Mesodermal cell (in vitro differentiated cells): ENCODE data around the gene MEF2C.

Experiments
- H3K27ac ChIP-seq: 2 replicates; pipeline ENCODE4 v1.7.0; 2013; ENCODE audit warnings: mild to moderate bottlenecking, low read depth, low read length, moderate library complexity; ENCODE audit not compliant: severe bottlenecking
- H3K36me3 ChIP-seq: 2 replicates; pipeline ENCODE4 v1.7.1; 2013; ENCODE audit warnings: mild to moderate bottlenecking, low read length, moderate library complexity; ENCODE audit not compliant: control insufficient read depth, insufficient read depth
- H3K4me1 ChIP-seq: one replicate; pipeline ENCODE4 v1.7.1; 2013; ENCODE audit warnings: mild to moderate bottlenecking, low read length; ENCODE audit not compliant: insufficient read depth, control insufficient read depth, poor library complexity, severe bottlenecking
- H3K4me3 ChIP-seq: 2 replicates; pipeline ENCODE4 v1.7.0; 2013; ENCODE audit warnings: low read length, control low read depth, mild to moderate bottlenecking; ENCODE audit not compliant: insufficient read depth, poor library complexity, severe bottlenecking; ENCODE audit errors: extremely low read depth
- H3K9me3 ChIP-seq: 2 replicates; pipeline ENCODE4 v1.7.1; 2013; ENCODE audit warnings: mild to moderate bottlenecking, low read length, moderate library complexity; ENCODE audit not compliant: control insufficient read depth
- WGBS, 2 experiments: methylation state at CpG; one replicate each; pipeline ENCODE4 v1.1.5; 2013; ENCODE audit warnings: missing lambda C conversion rate in 2 of 2; ENCODE audit not compliant: insufficient coverage in 2 of 2; 5-methylcytosine and 5-hydroxymethylcytosine counted together

MEF2C gene

DNA sequence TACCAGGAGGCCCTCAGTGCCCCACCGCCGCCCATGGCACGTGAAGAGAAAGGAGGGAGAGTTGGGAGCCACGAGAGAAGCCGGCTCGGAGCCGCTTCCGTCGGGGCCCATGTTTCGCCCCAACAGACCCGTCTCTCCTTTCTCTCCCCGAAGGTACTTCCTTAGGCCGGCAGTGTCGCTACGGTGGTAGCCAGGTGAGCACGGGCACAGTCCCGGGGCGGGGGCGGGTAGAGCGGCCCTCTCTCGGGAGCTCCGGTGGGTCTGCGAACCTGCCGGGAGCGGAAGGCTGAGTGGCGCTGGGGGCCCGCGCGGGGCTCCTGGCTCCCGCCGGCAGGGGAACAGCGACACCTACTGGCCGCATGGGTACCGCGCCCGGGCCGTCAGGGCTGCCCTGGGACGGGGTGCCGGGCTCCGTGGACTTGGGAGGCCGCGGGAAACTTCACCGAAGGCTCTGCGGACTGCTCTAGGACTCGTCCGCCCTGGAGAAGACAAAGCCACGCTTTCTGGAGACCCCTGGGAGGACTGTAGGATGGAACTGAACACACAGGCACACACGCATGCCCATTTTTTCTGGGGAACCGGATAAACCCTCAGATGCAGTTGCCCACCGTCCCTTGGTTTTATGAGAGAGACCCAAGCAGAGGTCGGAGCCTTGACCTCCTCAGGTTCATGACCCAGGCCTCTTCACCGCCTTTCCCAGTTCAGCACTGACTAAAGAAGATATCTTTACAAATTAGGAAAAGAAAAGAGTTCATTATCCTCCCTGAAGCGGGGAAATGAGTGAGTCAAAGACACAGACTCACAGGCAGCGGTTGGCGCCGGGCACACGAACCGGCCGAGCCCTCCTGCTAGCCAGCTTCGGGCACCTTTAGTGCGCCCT lies 202.5 kb downstream of the MEF2C start:
- H3K4me3 ChIP-seq, result peak overlapping the region; percentile 26

DNA sequence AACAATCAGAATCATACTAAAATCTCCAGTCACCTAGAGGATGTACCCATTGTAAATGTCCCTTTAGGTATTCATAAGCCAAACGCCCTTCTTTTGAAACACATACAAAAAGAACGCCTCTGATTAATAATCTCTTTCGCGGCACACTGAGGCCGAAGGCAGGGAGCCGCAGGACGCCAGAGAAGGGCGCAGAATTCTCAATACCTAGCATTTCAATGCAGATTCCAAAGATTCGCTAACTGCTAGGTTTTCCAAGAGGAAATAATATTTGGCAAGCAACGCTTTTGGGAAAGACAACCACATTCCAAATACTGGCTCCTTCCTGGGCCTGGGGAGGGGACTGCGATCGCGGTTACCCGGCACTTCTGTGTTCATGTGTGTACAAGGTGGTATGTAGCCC lies 203.3 kb downstream of the MEF2C start:
- H3K27ac ChIP-seq, result no peak overlapping the region
- H3K4me3 ChIP-seq, result no peak overlapping the region
- H3K9me3 ChIP-seq, result no peaks in the 10 kb centered on the region
- H3K36me3 ChIP-seq, result no peaks in the 10 kb centered on the region
- WGBS, 2 experiments, result 1 to 3% methylated on average over 7 to 8 of the region's 14 CpGs
- H3K4me1 ChIP-seq, result no peaks in the 10 kb centered on the region

More for the DNA sequence above, 202.5 kb downstream of the MEF2C start:
- Histone ChIP-seq H3K4me1 (no peaks in the 10 kb centered on the region), H3K27ac (no peak overlapping the region), H3K36me3 (no peaks in the 10 kb centered on the region), H3K9me3 (no peaks in the 10 kb centered on the region)
- 1% methylated on average over 41 to 48 of the region's 61 CpGs for WGBS, 2 experiments

DNA sequence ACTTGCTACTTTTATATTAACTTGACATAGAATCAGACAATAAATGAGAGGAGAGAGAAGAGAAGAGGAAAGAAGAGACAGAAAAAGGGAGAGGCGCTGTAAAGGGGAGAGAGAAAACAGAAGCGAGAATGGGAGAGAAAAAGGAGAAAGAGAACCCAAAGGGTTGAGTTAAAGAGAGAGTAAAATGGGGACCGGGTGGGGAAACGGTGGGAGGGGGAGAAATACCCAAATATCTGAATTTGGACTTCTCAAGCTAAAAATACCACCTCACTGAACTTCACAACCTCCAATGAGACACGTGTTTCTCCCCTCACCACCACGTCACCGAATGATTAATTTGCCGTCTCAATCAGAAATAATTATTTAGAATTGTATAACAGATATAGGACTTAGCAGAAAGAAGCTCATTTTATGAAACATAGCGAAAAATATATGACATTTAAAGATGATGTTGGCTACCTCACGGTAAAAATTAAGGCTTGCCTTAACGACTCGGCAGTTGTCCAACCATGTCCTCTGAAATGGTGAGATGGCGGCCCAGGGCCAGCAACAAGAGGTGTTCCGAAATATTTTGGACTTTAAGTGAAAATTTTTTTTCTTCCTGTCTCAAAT lies 204.1 kb downstream of the MEF2C start:
- WGBS, 2 experiments, result 1 to 6% methylated on average over 6 to 7 of the region's 14 CpGs
- no peaks in the 10 kb centered on the region for H3K4me1 ChIP-seq
- H3K4me3 ChIP-seq, result no peak overlapping the region
- H3K36me3 ChIP-seq, result no peaks in the 10 kb centered on the region
- no peaks in the 10 kb centered on the region for H3K9me3 ChIP-seq
- H3K27ac ChIP-seq, result no peak overlapping the region

DNA sequence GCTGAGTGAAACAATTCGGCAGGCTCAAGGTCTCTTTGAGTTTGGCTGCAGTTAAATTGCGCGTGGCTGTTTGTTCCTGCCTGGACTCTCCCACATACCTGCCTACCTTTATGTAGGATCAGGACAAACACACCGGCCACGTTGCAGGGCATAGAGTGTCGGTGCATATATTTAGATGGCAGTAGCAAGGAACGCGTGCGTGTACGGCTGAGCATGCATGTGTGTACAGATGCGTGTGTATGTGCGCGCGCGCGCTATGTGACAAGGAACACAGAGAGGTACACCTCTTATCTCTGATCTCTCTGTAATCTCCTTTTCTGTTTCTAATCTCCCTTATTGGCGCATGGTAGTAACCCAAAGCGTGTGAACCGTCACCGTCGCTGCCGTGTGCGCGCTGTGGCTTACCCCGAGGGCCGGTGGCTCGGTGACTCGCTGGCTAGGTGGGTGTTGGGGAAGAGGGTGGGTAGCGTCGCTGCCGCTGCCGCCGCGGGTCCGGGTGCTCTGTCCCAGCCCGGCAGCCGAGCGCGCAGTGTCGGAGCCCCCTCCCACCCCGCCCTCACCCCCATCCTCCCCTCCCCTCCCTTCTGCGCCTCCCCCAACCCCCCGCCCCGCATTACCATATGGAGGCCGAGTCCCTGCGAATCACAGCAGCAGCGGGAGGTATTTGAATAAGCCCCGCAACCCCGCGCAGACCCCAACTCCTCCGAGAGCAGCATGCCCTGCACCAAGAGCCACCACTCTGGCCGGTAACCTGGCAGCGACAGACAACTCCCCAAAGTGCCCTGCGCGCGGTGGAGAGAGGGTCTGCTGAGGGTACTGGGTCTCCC lies 204.8 kb downstream of the MEF2C start:
- Histone ChIP-seq H3K36me3 (no peaks in the 10 kb centered on the region), H3K9me3 (no peaks in the 10 kb centered on the region), H3K27ac (no peak overlapping the region), H3K4me1 (no peaks in the 10 kb centered on the region), H3K4me3 (no peak overlapping the region)
- WGBS, 2 experiments, result 0 to 2% methylated on average over 2 to 22 of the region's 56 CpGs

DNA sequence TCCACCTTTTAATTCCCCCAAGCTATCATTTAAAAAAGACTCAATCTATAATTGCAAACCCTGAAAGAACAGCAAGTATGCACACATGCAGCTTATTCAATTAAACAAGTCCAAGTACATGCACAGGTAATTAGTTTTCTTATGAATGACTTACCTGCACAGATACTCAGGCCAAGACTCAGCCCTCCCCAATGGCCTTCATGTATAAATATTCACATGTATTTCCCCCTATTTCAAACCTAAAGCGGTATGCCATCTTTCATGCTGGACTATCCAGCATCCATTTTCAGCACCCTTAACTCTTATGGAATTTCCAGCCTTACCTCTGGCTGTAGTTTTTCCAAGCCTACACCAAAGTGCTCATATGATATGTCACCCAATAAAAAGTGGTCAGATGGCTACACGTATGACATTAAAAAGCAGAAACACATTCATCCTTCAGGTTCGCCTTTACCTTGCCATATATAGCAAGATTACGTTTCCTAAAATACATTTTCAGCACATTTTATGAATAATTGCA lies 205.5 kb downstream of the MEF2C start:
- H3K27ac ChIP-seq, result no peak overlapping the region
- 14 to 16% methylated on average over 3 to 4 of the region's 4 CpGs for WGBS, 2 experiments
- no peak overlapping the region for H3K4me3 ChIP-seq
- no peaks in the 10 kb centered on the region for H3K4me1 ChIP-seq
- H3K36me3 ChIP-seq, result no peaks in the 10 kb centered on the region
- no peaks in the 10 kb centered on the region for H3K9me3 ChIP-seq

DNA sequence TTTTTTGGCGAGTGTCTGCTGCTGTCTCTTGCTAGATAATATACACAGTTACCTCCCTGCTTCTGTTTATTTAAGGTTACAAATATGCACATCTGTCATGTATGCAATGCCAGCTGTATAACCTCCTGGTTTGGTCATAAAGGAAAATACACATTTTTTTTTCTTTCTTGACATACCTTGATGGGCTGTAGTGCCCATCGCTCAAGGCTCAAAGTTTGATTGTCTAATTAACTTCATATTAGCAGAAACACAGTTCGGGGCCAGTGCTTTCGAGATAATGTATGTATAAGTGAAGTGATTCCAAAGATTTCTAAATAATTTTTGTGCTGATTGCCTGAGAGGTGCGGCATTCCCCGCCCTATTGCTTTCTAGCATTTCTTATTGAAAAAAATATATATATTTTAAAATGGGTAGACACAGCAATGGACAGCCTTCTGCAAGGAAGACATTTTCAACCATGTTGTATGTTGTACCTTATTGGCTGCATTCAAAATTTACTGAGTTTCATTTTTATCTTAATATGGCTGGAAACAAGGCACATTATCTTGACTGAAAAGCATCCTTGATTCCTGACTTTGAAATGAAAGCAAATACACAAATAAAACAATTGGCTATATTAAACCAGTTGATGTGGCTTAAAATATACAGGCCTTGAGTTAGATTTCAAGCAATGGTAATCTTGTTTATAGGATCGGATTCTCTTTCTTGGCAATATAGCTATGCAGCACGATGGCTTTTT lies 206.2 kb downstream of the MEF2C start:
- 19 to 48% methylated on average over 2 of the region's 8 CpGs for WGBS, 2 experiments
- Histone ChIP-seq H3K4me3 (peak overlapping the region; percentile 25), H3K36me3 (no peaks in the 10 kb centered on the region), H3K9me3 (no peaks in the 10 kb centered on the region), H3K27ac (no peak overlapping the region), H3K4me1 (no peaks in the 10 kb centered on the region)

DNA sequence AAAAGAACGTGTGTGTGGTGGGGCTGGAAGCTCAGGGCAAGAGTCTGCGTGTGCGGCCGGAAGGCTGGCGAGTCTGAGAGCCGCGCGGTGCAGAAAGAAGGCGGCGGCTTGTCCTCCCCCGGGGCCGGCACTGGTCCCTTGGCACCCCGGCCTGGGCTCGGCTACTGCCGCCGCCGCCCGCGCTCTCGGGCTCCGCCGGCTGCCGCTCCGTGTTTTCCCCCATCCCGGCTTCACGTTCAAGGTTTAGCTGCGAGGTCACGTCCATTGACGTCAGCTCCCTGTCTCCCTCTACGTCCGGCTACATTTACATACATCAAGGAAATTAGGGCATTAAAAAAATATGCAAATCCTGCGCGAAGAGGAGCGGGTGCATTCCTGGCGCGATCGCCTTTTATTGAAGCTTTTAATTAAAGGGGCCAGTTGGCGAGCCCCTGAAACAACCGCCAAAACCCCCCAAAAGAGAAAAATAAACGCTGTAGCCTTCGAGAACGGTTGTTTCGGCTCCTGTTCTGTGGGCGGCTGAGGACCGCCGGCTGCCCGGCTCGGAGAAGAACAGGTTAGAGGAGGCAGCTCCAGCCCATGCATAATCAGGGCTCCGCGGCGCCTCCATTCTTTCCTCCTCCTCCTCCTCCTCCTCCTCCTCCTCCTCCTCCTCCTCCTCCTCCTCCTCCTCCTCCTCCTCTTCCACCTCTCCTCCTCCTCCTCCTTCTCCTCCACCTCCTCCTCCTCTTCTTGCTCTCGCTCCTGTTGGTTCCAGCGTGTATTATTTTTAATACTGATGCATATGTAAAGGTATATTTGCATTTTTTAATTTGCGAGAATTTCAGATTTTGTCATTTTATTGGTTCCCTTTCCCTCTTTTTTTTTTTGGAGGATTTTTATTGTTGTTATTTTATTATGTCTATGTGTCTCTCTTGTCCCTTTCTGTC lies 207.0 kb downstream of the MEF2C start:
- Histone ChIP-seq H3K9me3 (no peaks in the 10 kb centered on the region), H3K4me1 (no peaks in the 10 kb centered on the region), H3K36me3 (no peaks in the 10 kb centered on the region), H3K27ac (no peak overlapping the region), H3K4me3 (peak overlapping the region; percentile 25)
- WGBS, 2 experiments, result 0 to 1% methylated on average over 33 to 42 of the region's 54 CpGs

DNA sequence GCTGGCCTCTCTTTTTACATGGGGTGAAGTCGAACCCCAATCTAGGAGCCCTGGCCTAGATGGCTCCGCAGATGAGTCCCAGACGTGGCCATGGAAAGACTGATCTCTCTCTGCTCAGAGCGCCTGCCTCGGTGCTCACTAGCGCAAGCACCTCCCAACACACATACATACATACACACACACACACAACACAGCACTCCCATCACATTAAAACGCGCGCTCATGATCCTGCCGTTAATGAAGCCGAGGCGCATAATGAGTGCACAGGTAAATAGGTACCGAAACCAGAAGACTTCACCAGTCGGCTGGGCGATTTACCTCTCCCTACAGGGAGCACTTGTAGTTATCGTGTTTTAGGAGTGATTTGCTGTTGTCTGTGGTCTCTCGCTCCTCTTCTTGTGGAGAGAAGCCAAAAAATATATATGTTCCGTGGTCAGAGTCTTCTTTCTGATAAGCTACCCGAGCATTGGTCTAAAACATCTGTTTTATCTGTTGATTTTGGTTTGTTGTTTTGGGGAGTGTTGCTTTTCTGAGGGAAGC lies 207.7 kb downstream of the MEF2C start:
- no peaks in the 10 kb centered on the region for H3K4me1 ChIP-seq
- H3K27ac ChIP-seq, result no peak overlapping the region
- H3K4me3 ChIP-seq, result peak overlapping the region; percentile 44
- 2 to 3% methylated on average over 6 to 12 of the region's 19 CpGs for WGBS, 2 experiments
- H3K36me3 ChIP-seq, result no peaks in the 10 kb centered on the region
- no peaks in the 10 kb centered on the region for H3K9me3 ChIP-seq

DNA sequence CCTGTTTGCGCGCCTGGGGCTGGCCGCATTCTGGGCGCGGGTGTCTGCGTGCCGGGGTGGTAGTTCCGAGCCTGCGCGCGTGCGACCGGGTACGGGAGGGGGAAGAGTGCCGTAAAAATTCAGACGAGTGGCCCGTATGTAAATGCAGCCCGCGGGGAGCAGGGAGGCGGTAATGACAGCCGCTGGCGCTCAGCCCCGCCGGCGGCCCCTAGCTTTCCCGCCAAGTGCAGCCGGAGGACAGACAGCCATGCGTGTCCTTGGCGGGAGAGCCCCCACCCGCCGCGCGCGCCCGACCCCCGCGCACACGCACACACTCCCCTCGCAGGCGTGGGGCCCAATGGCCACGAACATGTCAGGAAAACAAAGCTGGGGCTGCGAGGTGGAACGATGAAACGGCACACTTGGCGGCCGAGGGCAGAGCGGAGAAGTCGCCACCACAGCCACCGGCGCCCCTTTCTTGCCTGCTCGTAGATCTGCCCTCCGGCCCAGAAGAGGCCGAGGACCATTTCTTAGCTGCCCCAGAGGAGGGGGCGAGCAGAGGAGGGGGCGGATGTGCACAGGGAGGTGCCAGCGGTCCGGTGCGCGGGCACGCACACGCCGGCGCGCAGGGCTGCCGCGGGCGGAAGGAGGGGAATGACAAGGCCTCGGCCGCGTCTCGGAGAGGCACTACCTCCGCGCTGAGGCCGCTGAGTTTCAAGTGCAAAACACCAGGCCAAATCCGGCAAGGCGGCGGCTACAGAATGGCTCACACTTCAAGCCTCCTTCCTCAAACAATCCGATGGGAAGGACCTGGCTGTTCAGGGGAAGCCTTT lies 208.4 kb downstream of the MEF2C start:
- H3K36me3 ChIP-seq, result no peaks in the 10 kb centered on the region
- no peaks in the 10 kb centered on the region for H3K4me1 ChIP-seq
- peak overlapping the region; percentile 44 for H3K4me3 ChIP-seq
- H3K9me3 ChIP-seq, result no peaks in the 10 kb centered on the region
- WGBS, 2 experiments, result 0 to 1% methylated on average over 49 to 59 of the region's 78 CpGs
- no peak overlapping the region for H3K27ac ChIP-seq
